HuH-7 (cell line): ENCODE data around the gene BCL11B.

Experiments
- DNase-seq: peaks from one replicate; pipeline ENCODE4 v3.0.0; 2011; ENCODE audit warnings: low spot score

Gene BCL11B

DNA sequence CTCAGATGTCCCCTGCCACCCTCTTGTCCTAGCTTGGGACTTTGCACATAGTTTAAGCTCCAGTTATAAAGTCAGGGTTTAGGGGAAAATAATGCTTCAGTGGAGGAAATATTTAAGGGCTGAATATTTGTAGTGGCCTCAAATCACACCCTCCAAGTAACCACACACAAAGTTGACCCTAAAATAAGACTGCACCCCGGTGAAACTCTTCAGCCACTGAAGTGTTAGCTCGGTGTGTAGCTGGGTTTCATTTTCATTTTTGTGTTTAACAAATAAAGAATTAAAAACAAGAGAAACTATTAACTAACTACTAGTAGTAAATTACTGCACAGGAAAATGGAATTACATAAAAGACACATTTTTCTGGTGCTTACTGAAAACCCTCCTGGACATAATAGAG lies 14.8 kb upstream of the BCL11B start:
- no peak for DNase-seq

DNA sequence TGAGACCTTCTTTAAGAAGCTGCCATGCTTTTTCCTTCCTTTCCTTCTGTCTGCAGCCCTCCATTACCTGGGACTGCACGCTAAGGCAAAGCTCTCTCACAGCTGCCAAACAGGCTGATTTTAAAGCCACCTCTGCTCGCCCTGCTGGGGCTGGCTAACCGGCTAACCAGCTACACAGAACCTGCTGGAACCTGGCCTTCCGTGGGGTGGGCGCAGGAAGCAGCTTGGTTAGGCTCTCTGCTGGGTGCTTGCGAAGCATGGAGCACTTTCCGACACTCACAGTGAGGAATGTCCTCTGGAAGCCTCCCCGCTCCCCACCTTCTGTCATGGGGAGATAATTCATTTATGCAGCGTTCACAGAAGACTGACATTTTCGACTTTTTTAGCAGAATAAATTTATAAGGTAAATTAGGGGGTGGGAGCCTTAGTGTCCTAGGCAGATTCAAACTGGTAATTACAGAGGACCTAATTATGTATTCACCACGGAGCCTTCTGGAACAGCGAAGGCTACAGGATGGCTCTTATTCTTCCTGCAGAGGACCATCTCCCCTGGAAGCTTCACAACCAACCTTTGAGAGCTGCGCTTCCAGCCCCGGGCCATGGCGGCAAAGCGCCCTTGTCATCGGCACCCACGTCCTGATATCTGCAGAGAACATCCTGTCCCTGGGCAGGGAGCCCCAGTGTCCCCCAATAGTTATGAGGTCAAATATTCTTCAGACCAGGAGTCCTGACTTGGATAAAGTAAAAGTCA lies 12.4 kb upstream of the BCL11B start:
- DNase-seq: no peak

DNA sequence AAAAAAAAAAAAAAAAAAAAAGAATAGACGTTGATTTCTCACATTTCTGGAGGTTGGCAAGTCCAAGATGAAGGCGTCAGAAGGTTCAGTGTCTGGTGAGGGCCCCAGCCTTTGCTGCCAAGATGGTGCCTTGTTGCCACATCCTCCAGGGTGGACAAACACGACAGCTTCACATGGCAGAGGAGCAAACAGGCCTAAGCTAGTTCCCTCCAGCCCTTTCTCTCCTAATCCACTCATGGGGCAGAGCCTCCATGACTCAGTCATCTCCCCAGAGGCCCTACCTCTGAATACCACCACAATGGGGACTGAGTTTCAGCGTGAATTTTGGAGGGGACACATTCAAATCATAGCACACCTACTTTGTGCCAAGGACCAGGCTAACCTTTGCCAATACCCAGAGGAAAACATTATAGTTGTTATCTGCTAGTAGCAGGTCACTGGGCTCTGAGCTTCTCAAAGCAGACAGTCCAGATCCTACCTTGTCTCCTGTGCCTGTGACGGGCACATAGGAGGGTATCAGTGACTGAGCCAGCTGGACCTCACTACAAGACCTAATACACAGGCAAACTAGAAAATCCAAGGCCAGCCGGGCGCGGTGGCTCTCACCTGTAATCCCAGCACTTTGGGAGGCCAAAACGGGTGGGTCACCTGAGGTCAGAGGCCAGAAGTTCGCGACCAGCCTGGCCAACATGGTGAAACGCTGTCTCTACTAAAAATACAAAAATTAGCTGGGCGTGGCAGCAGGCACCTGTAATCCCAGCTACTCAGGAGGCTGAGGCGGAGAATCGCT lies 10.5 kb upstream of the BCL11B start:
- no peak for DNase-seq

DNA sequence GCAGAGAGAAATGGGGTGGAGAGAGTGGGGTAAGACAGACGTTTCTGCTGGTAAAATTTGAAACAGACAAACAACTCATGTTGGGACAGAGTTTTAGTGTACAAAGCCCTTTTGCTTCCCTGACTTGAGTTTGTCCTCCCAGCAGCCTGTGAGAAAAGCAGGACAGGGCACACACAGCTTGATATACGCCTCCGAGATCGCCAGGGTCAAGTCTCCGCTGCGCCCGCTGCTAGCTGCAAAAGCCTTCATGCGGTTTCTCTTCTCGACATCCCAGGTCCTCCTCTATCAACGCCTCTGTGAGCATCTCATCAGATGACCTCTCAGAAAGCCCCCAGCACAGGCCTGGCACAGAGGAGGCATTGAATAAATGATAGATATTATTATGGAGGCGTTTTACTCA lies 9.4 kb upstream of the BCL11B start:
- DNase-seq: no peak

DNA sequence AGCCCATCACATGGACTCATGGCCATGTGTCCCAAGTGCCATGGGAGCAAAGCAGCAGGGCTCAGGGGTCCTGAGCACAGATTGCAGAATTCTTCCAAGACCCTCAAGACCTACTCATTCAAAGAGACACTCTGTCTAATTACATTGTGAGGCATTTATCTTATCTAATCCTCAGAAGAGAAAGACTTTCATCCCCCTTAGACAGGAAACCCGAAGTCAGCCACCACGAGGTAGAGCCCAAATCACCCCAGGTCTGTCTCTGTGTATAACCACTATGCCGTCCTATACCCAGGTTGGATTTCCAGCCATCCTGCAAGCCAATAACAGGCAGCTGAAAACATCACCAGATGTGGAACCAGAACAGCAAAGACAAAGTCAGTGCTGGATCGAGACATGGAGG lies 8.9 kb upstream of the BCL11B start:
- no peak for DNase-seq

DNA sequence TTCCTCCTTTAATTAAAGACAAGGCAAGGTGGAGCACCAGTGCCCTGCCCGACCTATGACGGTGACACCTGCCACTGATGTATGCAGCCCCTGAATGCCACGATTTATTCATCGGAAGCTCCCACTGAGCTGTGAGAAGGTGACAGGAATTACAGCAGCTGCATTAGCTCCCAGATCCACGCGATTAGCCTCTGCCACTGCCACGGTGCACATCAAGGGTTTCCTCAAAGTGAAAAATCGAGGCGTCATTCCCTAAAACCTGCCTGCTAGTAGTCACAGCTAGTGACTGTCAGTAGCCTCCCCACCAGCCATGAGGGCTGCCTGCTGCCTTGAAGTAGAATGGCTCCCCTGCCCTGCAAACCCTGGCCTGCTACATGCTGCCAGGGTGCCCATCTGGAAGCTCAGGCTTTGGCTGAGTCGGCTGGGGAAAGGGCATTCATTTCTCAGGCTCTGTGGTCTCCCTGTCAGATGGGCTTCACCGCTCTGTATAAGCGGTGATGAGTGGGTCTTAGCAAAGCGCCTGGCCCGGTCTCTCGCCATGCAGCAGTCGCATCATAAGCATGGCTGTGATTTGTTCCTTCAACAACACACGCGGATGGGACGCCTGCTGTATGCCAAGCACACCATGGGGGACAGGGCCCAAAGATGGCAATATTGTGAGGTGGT lies 8.2 kb upstream of the BCL11B start:
- DNase-seq: no peak

DNA sequence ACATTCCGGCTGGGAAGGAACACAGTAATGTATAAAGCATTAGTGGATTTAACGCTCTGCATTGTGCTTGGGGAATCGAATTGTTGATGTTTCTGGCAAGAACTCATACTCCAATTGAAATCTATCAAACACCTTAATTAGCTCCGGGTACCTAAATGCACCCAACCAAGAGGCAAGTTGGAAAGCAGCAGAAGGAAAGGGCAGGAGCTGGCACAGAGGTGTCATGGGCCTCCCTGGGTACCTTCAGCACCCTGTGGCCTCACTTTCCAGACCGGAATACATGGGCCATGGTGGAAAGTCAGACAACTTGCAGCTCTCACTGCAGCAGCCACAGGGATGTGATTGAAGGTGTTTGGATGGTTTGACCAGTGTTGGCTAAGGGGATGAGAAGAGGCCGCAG lies 6.8 kb upstream of the BCL11B start:
- DNase-seq: no peak

DNA sequence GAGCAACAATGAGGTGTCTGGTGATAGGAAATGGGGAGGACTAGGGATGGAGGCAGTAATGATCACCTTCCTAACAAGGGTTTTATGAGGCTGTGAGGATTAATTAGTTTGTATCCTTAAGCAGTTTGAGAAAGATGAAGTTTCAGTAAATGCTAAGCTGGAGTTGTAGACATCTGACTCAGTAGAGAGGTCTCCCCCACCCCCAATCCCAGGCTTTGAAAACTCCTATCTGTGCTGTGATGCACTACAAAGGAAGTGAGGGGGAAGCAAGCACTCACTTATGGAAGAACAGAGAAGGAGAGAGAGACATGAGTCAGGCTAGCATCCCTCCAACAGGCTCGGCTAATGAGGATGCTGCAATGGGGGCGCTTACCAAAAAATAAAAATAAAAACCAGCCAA lies 5.5 kb upstream of the BCL11B start:
- DNase-seq: no peak

DNA sequence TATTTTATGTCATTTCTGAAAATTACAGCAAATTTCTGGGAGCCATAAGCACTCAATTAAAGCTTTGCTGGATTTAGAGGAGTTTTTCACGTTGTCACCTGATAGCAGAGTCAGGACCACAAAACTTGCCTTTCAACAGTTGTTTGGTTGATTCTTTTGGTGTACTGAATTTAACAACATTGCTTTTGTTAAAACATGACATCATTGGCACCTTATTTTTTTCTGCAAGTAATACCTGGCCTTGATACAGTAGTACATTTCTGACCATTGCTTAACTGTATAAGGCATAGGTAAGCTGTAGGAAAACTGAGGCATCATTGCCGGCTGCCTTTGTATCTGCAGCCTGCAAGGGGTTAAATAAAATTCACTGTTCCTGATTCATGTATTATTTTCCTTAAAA lies 4.5 kb upstream of the BCL11B start:
- DNase-seq: no peak

DNA sequence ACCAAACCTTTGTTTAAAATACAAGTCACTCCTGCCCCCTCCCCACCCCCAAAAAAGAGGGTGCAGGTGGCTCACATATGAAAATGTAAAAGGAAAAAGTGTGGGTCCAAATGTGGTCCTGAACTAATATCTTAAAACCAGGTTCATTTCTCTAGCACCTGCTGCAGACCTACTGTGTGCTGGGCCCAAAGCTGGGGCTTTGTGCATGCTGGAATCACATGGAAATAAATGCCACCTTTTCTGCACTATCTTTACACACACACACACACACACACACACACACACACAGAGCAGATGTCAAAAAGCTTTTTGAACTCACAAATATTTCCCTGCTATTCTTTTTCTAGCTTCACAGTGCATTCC lies 3.2 kb upstream of the BCL11B start:
- no peak for DNase-seq

DNA sequence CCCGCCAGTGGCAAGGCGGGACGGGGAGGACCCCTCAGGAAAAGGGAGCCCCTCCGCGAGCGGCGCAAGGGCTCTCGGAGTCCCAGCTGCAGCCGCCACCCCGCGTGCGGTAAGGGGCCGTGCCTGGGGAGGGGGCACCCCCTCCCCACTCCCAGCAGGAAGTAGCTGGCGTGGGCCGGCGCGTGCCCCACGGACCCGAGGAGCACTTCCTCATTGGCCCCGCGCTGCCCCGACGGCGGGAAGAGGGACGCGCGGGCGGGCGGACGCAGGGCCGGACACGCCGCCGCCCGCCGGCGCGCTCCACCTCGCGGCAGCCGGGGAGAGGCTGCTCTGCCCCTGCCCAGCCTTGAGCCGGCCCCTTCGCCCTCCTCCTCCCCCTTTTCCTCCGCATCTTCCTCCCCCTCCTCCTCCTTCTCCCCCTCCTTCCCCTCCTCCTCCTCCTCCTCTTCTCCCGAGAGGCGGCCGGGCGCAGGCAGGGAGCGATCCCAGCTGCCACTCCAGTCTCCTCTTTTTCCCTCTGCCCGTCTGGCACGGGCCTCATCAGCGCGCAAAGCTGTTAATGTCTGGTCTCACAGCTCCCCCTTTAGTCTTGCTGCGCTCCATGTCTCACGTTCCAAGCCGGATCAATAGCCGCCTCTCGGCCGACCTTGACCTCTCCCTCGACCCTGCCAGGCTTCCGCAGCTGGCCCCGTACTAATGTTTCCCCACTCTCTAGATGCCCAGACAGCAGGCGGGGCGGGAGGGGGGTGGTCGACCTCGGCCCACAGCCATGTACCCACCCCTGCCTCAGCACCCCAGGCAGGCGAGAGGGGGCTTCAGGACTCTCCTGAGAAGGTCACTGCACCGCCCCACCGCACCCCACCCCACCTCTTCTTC lies 2.6 kb upstream of the BCL11B start:
- peak; percentile 73 for DNase-seq

DNA sequence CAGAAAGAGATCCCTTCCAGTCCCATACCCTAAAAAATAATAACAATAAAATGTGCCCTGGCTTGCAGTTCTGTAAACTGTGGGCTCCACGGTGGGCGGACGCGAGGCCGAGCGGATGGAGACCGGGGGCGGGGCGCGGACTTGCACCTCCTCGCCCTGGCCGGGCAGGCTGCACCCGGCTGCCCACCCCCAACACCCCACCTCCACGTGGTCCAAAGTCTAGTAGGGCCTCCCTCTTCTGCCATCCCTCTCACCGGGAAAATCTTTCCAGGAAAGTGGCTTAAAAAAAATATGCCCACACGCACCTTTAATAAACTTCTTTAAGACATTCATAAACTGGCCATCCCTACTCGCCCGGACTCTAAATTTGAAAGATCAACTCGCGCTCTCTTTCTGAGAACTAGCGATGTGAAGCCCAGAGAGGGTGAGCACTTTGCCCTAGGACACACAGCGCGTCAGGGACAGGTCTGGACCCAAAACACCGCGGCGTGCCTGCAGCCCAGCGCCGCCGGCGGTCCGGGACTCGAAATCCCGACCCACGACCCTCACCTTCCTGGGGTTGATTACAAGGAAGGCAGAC lies 1.9 kb upstream of the BCL11B start:
- DNase-seq: no peak

DNA sequence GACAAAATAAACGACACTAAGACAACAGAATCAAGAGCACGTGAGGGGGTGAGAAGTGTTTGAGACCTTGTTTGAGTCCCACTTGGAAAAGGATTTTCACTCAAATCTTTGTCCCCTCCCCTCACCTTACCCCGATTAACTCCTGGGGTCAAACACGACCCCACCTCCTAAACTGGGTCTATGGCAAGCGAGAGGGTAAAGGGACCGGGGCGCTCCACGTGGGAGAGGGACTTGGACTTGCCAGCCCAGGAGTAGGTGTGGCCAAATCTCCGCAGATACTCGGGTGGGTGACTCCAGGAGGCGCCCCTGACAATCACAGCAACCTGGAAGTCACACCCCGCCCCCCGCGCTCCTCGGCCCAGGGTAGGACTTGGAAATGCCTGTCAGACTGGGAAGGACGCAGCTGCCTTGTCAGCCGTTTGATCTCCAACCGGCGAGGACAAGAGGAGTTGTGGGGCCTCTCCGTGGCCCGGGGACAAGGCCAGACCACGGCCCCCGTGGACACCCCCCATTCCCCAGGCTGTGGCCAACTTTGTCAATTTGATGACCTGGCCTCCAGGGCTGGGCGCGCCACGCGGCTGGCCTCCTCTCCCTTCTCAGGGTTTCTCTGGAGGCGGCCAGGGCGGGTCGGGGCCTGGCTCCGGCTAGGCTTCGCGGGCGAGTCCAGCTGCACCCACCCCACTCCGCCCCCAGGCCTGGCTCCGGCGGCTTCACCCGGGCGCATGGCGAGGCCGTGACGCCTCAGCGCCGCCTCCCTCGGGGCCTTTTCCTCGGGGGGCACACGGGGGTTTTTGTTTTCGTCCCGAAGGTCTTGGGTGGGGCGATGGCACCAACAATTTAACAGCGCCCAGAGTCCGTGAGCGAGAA lies 1.1 kb upstream of the BCL11B start:
- no peak for DNase-seq

DNA sequence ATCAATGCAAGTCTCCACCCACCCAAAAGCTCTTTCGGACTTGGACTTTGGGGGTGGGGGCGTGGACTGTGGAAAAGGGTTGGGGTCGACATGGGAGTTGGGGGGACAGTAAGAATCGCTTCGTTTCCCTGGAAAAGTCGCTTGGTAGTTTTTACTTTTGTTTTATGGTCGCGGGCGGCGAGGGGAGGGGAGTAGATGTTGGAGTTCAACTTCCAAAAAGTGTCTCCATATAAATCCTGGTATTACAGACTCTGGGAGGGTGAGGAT lies 568 bp upstream of the BCL11B start:
- no peak for DNase-seq

DNA sequence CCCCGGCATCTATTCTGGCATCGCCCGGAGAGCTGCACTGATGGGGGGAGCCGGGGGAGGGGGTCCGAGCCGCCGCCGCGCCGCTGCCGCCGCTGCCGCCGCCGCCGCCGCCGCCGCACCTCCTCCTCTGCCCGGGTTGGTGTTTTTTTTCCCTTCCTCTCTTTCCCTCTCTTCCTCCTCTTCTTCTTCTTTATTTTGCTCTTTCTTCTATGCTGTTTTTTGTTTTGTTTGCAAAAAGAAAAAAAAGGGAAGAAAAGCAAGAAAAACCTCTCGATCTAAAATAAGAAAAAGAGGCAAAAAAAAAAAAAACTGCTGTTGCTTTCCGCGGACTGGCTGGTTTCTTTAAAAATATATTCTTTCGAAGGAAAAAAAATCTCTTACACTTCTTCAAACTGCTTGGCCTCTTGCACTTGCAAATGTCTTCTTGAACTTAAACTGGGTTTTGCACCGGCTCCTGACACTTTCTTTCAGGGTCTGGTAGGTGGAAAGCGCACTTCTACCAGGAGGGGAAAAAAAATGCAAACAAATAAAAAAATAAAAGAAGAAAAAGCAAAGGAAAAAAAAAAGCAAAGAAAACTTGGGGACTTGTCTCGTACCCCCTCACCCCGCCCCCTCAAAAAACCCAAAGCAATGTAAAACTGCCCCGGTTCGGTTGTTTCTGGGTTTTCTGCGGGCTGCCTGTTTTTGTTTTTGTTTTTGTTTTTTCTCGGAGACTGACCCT lies 616 bp downstream of the BCL11B start:
- no peak for DNase-seq

DNA sequence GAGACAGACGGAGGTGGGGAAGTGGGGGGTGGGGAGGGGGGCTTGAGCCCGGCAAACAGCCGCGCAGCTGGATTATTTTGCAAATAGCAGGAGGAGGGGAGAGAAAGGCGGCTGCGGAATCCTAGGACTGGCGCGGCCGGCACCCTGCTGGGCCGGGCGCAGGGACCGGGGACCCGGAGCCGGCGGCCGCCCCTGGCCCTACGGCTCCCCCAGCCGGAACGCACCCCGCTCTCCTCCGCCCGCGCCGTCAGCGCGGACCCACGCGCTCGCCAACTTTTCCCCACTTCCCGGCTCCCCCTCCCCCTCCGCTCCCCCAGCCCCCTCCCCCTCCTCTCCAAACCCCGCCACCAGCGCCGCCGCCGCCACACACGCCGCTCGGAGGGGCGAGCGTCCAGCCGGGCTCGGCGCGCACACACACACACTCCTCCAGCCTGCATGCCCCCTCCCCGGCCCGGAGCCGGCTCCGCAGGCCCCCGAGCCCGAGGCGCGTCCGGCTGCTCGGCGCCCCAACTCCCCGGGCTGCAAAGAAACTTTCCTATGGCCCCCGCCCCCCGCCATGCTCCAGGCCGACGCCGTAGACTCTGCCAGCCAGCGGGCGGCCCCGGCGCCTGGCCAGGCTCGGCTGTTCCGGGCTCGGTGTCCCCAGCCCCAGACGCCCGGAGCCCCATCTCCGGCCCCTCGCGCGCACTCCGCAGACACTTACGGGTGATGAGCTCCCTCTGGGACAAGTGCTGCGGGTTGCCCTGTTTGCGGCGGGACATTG lies 1.4 kb downstream of the BCL11B start:
- DNase-seq: no peak

DNA sequence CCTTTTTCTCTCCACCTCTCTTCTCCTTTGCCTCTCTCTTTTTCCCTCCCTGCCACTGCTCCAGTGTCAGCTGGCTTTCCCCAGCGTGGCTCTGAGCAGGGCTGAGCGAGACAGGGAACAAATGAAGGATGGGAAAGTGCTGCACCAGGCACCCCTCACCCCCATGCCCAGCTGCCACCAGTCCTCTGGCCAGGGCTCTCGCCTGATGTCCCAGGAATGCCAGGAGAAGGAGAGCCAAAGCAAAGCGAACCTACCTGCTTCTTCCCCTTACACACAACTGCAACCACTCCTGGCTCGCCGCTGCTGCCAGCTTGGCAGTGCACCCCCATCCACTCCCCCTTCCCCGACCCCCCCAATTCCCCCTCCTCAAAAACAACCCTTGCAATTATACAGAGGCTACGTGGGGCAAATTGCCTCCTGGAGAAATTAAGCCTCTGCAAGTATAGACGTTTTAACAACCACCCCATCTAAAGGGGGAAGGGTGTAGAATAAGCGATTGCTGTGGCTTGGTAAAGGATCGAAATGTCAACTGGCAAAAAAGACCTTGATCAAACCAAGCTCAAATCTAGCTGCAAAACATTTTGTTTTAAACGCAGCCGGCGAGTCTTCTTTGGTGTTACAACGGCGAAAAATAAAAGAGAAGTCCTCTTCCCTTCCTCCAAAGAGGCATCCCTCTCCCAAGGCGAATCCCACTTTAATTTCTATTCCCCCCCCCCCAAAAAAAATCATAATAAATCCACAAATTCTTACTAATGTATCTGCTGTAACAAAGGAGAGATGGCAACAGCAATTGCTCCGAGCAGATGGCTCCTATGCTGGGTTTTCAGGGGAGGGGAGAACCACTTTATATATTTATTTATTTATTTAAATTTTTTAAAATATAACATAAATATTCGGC lies 2.9 kb downstream of the BCL11B start:
- DNase-seq: no peak
